NCI-H1105 (cell line): ENCODE data around the gene F2.
"Not testable (repeated sequence)": the region's sequence is repeated elsewhere in the genome, so short reads cannot be mapped to it uniquely, and the experiment has no call there.

Experiments
- DNase-seq: peaks from one replicate; lab custom pipeline; 2025; lab: John Stamatoyannopoulos, UW

F2 gene

GRCh38 chr11:46719048-46719542 lies at the start of gene F2:
Gene F2 (plus strand): TSS chr11:46719213. CDS start chr11:46719236, 23 bp downstream.
- DNase-seq: no peak

- DNase-seq: no peak
These were observed 49.3 kb upstream of the F2 start for GRCh38 chr11:46669711-46670139.

GRCh38 chr11:46670521-46670920 lies 48.5 kb upstream of the F2 start:
- not testable (repeated sequence) for DNase-seq

GRCh38 chr11:46671958-46672315 lies 47.1 kb upstream of the F2 start:
- DNase-seq: no peak

- DNase-seq: no peak
These were observed 46.6 kb upstream of the F2 start for GRCh38 chr11:46672381-46672839.

GRCh38 chr11:46673713-46674462 lies 45.1 kb upstream of the F2 start:
- no peak for DNase-seq

- no peak for DNase-seq
These were observed 44.3 kb upstream of the F2 start for GRCh38 chr11:46674463-46675287.

- no peak for DNase-seq
These were observed 43.6 kb upstream of the F2 start for GRCh38 chr11:46675288-46675851.

- DNase-seq: no peak
These were observed 43.1 kb upstream of the F2 start for GRCh38 chr11:46675949-46676348.

GRCh38 chr11:46676436-46677158 lies 42.4 kb upstream of the F2 start:
- no peak for DNase-seq

GRCh38 chr11:46677169-46677568 lies 41.8 kb upstream of the F2 start:
- no peak for DNase-seq

- no peak for DNase-seq
These were observed 40.8 kb upstream of the F2 start for GRCh38 chr11:46677991-46678740.

- DNase-seq: no peak
These were observed 40.3 kb upstream of the F2 start for GRCh38 chr11:46678741-46679130.

GRCh38 chr11:46679241-46680163 lies 39.5 kb upstream of the F2 start:
- no peak for DNase-seq

- DNase-seq: no peak
These were observed 38.8 kb upstream of the F2 start for GRCh38 chr11:46680164-46680760.

- DNase-seq: no peak
These were observed 38.2 kb upstream of the F2 start for GRCh38 chr11:46680815-46681214.

- DNase-seq: no peak
These were observed 37.2 kb upstream of the F2 start for GRCh38 chr11:46681814-46682213.

- no peak for DNase-seq
These were observed 36.0 kb upstream of the F2 start for GRCh38 chr11:46682773-46683752.

- no peak for DNase-seq
These were observed 34.6 kb upstream of the F2 start for GRCh38 chr11:46684367-46684766.
